NB4 (cell line): Measurements from ENCODE around the gene FAM53C.
"Not testable (repeated sequence)": the region's sequence is repeated elsewhere in the genome, so short reads cannot be mapped to it uniquely, and the experiment has no call there.

Experiments
- DNase-seq: peaks from one replicate; pipeline ENCODE4 v3.0.0; 2010; ENCODE audit warnings: low read depth
- H3K4me3 ChIP-seq: one replicate; pipeline ENCODE4 v1.5.1; 2011; ENCODE audit warnings: mild to moderate bottlenecking, low read depth, low read length, moderate library complexity
- MYC ChIP-seq: IDR thresholded peaks from 2 replicates; pipeline ENCODE4 v1.6.1; 2011; ENCODE audit warnings: low read depth, low read length
- POLR2A ChIP-seq: IDR thresholded peaks from 2 replicates; pipeline ENCODE4 v1.6.1; 2011; ENCODE audit warnings: mild to moderate bottlenecking; ENCODE audit not compliant: insufficient read length; ENCODE audit errors: extremely low read depth
- TF ChIP-seq, protein P1 (sequence below): IDR thresholded peaks from 2 replicates; pipeline ENCODE4 v1.6.1; 2011; ENCODE audit warnings: low read depth, low read length
- TF ChIP-seq, protein P2 (sequence below): IDR thresholded peaks from one replicate; pipeline ENCODE4 v1.5.1; 2012; ENCODE audit warnings: low read depth, low read length

The FAM53C gene

DNA sequence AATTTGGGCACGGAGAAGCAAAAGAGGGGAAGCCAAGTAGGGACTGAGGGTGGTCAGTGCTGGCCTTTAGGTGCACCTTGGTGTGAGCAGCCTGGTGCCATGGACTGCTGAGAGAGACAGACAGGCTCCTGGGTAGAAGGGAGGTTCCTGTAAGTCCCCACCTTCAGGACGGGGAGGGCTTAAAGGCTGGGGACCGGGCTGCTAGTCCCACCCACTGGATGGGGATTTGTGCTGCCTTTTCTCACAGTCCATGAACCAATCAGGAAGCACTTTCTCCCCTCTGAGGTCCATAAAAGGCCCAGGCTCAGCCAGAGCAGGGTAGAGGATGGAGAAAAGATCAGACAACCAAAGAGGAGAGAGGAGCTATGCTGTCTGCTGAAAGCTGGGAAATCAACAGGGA, 21.7 kb upstream of the FAM53C start:
- DNase-seq = no peak
- no peak for TF ChIP-seq MYC
- TF ChIP-seq, protein P1, sequence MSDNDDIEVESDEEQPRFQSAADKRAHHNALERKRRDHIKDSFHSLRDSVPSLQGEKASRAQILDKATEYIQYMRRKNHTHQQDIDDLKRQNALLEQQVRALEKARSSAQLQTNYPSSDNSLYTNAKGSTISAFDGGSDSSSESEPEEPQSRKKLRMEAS = no peak
- TF ChIP-seq POLR2A = no peak
- TF ChIP-seq, protein P2, sequence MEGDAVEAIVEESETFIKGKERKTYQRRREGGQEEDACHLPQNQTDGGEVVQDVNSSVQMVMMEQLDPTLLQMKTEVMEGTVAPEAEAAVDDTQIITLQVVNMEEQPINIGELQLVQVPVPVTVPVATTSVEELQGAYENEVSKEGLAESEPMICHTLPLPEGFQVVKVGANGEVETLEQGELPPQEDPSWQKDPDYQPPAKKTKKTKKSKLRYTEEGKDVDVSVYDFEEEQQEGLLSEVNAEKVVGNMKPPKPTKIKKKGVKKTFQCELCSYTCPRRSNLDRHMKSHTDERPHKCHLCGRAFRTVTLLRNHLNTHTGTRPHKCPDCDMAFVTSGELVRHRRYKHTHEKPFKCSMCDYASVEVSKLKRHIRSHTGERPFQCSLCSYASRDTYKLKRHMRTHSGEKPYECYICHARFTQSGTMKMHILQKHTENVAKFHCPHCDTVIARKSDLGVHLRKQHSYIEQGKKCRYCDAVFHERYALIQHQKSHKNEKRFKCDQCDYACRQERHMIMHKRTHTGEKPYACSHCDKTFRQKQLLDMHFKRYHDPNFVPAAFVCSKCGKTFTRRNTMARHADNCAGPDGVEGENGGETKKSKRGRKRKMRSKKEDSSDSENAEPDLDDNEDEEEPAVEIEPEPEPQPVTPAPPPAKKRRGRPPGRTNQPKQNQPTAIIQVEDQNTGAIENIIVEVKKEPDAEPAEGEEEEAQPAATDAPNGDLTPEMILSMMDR = no peak
- no peak overlapping the region for H3K4me3 ChIP-seq

DNA sequence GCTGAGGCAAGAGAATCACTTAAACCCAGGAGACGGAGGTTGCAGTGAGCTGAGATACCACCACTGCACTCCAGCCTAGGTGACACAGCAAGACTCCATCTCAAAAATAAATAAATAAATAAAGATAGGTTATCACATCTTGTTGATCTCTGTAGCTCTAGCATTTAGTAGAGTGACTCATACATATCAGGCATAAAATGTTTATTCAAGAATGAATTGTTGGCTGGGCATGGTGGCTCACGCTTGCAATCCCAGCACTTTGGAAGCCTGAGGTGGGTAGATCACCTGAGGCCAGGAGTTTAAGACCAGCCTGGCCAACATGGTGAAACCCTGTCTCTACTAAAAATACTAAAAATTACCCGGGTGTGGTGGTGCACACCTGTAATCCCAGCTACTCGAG, 19.9 kb upstream of the FAM53C start:
- not testable (repeated sequence) for DNase-seq, H3K4me3 ChIP-seq

DNA sequence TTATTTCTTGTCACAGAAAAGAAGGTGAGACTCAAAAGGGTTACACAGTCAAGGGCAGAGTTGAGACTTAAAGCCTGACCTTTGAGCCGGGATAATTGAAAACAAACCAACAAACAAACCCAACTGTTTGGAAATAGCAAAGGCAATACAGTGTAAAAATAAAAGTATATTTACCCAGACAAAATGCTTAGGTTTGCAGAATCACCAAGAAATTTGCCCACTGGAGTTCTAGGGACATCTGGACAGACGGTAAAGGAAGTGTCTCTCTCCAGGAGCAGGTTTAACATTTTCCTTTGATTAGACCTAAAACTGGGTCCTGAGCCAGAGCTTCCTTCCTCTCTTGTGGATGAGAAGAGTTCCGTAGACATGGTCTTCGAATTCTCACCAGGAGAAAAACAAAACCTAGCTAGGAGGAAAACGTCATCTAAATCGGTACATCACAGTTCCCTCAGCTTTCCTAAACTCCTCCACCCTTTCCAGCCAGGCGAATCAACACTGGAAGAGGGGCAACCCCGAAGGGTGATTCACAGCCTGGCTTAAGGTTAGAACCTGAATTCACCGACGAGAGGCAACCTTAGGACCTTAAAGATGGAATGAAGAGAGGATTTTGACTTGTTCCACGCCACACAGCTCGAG, 7.1 kb upstream of the FAM53C start:
- peak overlapping the region; percentile 91 for H3K4me3 ChIP-seq
- no peak for TF ChIP-seq POLR2A
- TF ChIP-seq MYC = no peak
- TF ChIP-seq, protein P1 = no peak
- TF ChIP-seq, protein P2 = no peak
- peak; percentile 14 for DNase-seq

DNA sequence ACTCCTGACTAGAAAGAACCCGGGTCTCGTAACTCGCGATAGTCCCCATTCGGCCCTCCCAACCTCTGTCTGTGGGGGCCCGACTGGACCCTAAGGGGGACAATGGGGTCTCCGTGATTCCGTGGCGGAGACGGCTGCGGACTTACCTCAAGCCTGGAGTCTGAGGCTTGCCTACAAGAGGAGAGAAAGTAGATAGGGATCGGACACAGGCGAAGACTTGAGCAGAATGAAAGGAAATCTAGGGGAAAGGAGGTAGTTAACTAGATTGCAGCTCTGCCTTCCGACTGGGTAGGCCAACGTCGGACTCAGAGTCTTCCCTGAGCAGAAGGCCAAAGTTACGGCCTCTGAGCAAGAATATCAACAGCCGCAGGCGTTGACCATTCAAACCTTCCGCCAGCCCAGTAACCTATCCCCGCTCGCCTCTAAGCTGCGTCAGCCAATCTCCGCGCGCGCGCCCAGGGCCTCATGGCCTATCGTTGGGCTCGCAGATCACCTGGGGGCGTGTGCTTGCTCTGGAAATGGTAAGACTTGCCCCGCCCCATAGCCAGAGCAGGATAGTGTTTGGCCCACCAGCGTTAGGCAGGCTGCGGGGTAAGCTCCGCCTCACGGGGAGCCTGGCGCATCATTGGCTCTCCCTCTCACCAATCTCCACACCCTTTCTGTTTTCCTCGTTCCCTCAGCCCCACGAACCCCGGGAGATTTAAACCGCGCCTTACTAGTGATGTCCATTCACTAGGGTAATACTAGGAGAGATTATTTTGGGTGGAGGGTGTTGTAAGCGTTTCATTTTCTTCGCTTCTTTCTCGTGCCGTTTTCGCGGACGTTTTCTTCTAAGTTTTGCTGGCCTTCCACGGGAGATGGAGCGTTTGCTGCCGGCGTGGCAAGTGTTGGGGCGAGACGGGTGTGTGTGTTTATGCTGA, 6.4 kb upstream of the FAM53C start, which contains the start of gene CDC25C:
Gene CDC25C (minus strand): TSS at position 356 of the 920 bp plus-strand sequence. CDS start 624 bp downstream, outside the sequence.
- DNase-seq = peak; percentile 99
- TF ChIP-seq, protein P1 = no peak; the same call in 1 of the 2 replicates
- TF ChIP-seq POLR2A = peak; percentile 59
- peak within 1 kb of the TSS; percentile 91 for H3K4me3 ChIP-seq

DNA sequence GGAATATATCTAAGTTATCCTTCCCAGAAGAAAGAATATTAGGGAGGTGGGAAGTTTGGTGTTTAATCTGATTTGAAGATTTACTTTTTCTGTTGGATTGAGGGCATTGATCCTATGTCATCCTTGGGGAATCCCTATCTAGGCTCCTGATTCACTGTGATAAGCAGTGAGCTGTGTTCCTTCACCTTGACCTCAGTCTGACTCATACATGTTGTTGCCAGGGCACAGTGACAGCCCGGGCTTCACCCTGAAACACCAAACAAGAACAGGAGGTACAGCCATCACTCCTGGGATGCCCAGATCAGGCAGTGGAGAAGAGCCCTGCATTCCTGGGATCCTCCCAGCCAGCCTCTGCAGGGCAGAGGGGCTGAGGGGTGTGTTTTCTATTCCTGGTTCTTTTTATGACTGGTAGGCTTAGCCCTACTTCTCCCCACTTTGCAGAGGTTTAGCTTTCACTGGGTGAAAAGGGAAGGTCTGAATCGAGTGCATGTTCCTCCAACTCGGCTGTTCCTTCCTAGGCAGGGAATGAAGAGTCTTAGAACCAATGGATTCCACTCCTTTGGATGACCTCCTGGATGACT, 3.1 kb upstream of the FAM53C start:
- DNase-seq = no peak
- H3K4me3 ChIP-seq = no peak overlapping the region
- no peak for TF ChIP-seq POLR2A
- TF ChIP-seq, protein P1 = no peak
- no peak for TF ChIP-seq MYC
- TF ChIP-seq, protein P2 = no peak

DNA sequence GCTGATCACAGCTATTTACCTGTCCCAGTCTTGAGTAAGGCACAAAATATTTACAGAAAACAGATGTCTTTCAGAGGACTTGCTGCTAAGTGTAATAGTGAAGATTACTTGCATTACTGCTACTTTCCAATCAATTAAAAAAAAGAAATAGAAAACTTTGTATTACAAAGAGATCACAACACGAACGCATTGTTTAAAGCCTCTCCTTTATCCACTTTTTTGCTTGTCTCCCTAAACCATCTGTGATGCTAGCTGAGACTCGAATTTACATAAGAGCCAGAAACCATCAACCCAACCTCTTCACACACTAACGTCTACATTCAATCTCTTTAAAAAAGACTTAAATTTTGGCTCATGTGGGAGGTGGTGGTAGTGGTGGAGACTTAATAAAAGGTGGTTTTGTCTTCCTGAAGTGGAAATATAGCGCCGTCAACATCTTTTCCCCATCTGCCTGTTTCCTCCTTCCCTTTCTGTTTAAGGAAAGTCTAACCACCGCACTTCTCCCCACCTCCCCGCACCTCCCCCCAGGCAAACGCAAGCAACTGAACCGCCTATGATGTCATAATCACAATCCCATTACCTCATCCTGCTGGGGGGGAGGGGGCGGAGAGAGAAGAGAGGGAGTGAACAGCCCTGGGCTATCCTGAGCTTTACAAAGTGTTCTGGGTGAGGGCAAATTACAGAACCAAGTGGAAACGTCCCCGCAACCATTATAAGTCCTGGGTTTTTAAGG, 948 bp upstream of the FAM53C start:
- DNase-seq = peak; percentile 84
- TF ChIP-seq, protein P1 = 0 out of 2 replicates have a peak, but pooled peaks have one; percentile 37
- TF ChIP-seq POLR2A = no peak
- H3K4me3 ChIP-seq = peak overlapping the region; percentile 85
